ENCODE results near the gene POU3F1.

Gene POU3F1

DNA sequence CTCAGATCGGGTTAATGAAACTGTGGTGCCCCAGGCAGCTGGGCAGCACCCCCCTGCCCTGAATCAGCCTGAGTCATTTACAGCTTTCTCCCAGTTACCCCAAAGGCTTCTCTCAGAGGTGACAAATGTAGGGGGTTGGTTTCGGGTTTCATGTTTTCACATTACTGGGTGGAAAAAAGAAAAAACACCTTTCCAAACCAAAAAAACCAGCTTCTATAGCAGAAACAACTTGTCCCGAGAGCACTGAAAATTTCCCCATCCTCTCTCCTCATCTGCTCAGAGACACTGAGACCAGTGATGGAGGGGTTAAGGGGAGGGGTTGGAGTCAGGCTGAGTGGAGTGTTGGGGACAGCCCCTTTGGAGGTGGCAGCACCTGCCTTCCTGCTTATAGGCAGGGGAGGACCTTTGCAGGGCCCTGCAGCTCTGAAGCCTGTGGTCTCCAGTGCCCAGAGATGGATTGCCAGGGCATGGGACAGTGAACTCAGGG is 18.4 kb downstream of the POU3F1 start:
- peak; percentile 91 for DNase-seq (ENCODE audit: low spot score)

DNA sequence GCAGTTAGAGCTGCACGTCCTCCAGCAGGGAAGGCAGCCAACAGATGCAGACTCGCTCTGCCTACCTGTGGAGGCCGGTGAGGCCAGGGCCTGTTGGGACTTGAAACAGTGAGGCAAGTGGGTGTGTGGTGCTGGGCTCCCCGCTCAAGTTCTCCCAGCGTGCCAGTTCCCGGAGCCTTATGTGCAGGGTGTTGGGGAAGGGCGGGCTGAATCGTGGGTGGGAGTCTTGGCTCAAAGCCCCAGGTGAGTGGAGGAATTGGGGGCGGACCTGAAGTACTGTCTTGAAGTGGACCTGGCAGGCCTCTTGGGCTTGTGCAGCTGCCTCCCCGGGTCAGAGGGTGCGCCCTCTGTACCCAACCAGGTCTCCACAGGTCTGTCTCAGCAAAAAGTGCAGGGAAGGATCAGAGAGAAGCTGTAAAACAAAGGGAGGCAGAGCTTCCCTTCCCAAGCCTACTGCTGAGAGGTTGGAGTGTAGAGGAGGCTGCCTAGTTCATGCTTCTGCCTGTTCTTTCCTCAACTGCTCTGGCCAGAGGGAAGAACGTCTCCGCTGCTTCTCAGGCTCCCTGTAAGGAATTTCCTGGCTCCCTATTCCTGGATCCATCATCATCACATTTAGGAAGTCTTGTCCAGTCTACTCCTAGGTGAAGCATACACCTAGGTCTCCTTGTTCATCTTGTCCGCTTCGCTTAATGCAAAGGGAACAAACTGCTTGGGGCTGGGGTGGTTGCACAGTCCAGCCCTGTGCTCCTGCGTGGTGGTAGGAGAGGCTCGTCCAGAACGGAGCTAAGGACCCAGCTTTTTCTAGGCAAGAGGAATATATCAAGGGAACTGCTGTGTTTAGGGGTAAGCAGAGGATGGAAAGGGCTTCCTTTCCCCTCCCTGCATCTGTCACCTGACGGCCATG is 19.1 kb downstream of the POU3F1 start:
- no peak for DNase-seq (ENCODE audit: low spot score)

DNA sequence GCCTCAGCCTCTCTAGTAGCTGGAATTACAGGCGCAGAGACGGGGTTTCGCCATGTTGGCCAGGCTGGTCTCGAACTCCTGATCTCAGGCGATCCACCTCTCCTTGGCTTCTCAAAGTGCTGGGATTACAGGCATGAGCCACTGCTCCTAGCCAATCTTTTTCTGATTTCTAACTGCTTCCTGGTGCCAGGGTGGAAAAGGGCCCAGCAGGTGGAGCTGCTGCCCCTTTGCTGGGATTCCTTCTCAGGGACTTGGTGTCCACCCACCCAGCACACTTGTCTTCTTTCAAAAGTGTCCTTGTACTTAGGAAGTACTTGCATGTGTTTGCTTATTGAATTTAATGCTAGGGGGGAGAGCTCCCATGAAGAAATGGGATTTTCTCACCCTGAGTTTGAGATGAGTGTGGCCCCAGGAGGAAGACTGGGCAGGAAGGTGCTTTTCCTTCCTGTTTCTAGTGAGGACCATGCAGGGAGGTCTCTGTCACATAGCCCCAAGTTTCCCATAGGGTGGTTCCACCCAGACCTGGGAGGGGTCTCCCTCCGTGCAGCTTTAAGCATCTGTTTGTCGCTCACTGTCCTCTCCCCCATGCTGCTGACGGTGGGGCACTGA is 19.9 kb downstream of the POU3F1 start:
- peak; percentile 49 for DNase-seq (ENCODE audit: low spot score)

DNA sequence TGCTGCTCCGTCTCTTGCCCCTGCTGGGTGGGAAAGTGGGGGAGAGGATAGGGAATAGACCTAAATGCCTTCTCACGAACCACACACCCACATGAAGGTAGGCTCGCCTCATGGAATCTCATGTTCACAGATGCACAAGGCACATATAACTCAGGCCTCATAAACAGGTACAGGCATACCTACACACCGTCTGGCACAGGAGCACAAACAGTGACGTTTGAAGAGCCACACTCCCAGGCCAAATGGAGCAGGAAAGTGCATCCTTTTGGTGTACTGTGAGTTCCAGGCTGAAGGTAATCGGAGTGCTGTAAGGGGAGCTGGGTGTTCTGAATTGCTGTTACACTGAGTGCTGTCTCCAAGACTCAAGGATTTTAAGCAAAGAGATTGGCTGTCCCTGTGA is 20.9 kb downstream of the POU3F1 start:
- DNase-seq (ENCODE audit: low spot score): no peak

DNA sequence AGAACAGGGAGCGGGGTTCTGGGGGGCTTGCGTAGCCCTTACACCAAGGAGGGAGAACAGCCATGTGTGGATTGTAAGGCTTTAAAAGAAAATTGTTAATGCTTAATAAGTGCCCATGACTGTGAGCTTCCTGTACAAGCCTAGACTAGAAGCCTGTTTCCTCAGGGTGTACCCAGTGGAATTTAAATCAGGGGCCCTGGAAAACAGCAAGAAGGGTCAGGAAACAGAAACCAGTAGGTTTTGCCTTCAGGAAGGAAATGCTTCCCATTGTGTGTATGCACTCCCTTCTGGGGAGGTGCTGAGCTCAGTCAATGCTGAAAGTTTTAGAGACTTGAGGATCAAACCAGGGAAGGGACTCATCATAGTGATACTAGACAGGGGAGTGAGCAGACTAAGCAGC is 21.4 kb downstream of the POU3F1 start:
- no peak for DNase-seq (ENCODE audit: low spot score)

DNA sequence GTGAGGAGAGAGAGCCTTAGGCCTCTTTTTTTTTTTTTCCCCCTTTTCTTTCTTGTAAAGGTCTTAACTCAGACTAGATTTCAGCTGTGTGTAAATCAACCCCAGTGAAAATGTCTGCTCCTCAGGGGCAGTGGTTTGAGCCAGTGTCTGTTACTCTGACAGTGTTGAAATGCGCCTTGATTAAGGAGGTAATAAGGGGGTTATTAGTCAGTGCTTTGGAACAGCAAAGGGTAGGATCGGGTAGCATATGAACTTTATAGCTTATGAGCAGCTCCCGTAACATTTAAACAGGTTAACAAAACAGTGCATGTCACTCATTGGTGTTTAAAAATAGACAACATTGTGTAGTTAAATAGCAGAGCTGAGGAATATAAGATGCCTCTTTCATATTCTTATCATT is 23.8 kb downstream of the POU3F1 start:
- no peak for DNase-seq (ENCODE audit: low spot score)

DNA sequence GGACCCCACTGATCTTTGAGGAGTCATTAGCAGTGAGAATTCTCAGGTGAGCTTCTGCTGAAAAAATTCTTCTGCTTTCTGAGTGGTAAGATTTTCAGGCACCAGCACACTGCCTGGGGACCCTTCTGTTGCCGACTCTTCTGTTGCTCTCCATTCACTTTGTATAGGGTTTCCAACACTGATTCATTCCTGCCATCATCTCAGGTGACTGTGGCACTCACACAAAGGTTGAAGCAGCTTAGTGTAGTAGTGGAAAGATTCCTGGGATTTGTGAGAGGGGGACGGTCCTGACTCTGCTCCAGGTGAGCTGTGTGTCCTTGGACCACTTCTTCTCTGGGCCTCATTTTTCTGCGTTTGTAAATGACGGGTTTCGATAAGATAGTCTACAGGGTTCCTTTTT is 24.6 kb downstream of the POU3F1 start:
- DNase-seq (ENCODE audit: low spot score): no peak

DNA sequence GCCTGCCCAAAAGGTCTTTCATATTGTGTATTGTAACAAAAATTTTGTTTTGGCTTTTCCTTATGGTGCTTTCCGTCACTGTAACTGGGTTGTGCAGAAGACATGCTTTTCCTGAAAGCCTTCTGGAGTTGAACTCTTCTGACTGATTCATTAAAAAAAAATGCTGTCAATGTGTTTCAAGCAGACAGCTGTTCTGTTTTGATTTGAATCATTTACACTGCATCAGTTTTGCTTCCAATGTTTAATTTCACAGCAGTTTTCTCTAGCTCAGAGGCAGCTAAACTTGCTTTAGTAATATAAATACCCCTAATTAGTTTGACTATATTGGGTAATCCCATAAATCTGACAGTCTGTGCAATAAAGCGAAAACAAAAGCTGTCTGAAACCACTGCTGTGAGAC is 26.2 kb downstream of the POU3F1 start:
- no peak for DNase-seq (ENCODE audit: low spot score)

DNA sequence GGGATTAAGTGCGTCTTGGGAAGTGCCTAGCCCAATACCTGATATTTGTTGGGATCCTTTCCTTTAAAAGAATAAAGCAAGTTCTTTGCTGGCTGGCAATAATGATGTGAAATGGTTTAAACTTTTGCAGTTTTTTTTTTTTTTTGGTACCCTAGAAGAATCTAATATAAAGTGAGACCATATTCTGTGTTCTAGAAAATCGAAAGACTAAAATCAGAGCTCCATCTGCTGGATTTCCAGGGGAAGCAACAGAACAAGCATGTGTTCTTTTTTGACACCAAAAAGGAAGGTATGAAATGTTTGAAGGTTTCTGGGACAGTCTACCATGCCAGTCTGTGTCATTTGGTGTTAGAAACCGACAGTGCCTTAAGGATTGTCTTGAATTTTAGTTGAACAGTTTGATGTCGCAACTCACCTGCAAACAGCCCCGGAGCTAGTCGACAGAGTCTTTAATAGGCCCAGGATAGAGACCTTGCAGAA is 27.7 kb downstream of the POU3F1 start:
- no peak for DNase-seq (ENCODE audit: low spot score)

DNA sequence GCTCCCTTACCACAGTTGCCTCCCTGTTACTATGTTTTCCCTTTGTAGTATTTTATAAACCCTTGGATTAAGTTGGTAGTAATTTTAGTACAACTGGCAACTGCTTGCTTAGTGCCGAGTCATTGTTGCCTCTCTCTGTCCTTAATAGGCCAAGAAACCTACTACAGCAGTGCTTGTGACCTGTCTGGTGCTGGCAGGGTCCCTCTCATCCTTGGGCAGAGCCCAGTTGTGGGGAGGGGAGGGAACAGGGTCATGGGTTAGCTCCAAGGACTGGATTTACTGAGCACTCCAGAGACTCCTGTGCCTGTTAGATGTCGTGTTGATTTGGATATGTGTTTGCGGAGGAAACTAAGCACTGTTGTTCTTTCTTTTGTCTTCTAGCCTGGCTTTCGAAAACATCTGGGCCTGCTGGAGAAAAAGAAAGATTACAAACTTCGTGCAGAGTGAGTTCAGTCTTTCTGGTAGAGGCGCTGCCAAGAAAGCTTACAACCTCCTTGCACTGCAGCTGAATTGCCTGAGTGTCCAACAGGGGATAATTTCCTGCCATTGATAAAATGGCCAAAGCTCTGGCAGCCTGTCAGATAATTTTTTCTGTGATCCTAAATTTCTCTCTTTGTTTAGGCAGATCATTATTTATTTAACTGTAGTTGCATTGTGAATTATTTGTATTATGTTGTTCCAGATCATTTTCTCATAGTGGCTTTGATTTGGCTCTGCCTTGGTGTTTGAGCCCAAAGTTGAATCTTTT is 30.4 kb downstream of the POU3F1 start:
- no peak for DNase-seq (ENCODE audit: low spot score)

DNA sequence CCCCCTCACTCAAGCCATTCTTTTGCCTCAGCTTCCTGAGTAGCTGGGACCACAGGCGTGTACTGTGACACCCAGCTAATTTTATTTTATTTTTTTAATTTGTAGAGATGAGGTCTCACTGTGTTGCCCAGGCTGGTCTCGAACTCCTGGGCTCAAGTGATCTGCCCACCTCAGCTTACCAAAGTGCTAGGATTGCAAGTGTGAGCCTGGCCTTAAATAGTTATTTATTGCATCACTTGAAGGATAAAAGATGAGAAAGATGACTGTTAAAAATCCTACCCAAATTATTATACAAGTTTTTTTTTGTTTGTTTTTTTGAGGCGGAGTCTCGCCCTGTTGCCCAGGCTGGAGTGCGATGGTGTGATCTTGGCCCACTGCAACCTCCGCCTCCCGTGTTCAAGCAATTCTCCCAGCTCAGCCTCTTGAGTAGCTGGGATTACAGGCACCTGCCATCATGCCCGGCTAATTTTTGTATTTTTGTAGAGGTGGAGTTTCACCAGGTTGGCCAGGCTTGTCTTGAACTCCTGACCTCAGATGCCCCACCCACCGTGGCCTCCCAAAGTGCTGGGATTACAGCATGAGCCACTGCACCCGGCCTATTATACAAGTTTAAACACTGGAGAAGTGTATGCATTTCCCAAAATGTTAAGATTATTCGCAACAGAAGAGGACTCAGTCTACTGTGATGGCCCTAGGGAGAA is 31.7 kb downstream of the POU3F1 start:
- DNase-seq (ENCODE audit: low spot score): no peak

DNA sequence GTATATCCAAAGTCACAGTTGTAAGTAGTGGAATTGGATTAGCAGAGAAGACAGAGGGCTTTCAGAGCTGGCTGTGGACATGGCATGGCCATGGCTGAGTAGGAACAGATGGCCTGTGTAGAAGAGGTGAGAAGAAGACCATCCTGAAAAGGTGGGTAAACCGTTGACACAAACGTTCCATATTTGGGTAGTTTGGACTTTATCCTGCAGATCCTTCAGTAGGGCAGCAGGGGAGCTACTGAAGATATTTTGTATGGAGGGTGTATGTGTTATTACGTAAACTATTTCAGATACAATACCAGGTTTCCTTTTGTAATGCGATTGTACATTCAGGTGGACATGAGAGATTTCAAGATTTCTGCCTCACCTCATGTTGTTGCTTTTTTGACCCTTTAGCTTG is 32.4 kb downstream of the POU3F1 start:
- no peak for DNase-seq (ENCODE audit: low spot score)

DNA sequence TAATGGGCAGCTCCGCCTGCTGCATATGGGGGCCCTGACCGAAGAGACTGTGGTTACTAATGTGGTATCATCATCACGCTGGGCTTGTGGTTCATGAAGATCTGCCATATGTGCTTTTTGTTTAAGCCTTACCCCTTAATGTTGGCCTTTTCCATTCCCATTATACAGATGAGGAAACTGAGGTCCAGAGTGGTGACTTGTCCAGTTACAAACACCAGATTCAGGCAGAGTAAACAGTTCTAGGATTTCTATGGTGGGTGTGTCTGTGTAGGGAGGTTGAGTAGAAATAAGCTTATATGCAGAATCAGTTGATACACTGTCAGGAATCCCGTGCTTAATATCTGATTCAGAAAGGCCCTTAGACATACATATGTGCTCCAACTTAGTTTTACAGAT is 33.4 kb downstream of the POU3F1 start:
- DNase-seq (ENCODE audit: low spot score): no peak

DNA sequence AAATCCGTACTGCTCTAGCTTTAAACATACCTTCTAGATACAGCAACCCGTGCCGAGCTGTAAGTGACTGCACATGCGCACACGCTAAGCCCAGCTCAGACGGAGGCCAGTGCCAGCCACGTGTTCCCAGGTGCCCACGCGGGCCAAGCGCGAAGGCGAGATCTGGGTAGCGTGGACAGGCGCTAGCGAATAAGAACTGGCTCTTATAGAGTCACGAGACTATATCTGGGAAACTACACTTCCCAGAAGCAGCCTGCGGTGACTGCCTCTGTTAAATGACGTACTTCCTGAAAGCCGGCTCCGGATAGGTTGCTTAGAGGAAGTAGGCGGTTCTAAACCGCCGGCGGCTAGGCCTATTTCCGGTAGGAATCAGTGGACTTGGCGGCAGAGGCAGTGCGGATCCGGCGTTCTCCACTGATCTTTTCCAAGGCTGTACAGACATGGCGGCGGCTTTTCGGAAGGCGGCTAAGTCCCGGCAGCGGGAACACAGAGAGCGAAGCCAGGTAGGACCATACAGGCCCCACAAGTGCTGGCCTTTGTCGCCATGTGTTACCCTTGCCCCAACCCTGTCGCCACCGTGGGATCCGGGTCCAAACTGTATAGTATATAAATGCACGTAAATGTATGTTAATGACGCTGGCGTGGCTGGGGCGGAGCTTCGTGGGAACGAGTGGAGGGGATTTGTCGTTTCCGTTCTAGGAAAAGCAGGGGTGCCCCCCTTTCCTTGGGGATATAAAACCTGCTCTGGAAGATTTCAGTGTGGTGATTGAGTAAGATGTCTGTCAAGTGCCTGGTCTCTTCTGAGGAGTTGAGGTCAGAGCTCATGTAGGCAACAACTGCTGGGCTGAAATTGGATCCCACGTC is 34.0 kb downstream of the POU3F1 start, which contains the start of gene UTP11:
UTP11 (plus strand) TSS at position 372 of the 864 bp plus-strand sequence; CDS start at position 441, 69 bp downstream.
- peak; percentile 97 for DNase-seq (ENCODE audit: low spot score)

DNA sequence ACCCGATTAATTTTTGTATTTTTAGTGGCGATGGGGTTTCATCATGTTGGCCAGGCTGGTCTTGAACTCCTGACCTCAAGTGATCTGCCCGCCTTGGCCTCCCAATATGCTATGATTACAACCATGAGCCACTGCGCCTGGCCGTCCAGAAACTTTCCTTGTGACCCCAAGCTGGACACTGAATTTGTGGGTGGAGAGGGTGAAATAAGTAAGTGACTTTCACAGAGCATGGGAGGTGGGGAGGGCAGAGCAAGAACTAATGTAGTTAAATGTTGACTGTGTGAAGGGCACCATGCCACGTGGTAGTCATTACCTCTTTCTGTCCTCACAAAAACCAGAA is 36.8 kb downstream of the POU3F1 start:
- no peak for DNase-seq (ENCODE audit: low spot score)

DNA sequence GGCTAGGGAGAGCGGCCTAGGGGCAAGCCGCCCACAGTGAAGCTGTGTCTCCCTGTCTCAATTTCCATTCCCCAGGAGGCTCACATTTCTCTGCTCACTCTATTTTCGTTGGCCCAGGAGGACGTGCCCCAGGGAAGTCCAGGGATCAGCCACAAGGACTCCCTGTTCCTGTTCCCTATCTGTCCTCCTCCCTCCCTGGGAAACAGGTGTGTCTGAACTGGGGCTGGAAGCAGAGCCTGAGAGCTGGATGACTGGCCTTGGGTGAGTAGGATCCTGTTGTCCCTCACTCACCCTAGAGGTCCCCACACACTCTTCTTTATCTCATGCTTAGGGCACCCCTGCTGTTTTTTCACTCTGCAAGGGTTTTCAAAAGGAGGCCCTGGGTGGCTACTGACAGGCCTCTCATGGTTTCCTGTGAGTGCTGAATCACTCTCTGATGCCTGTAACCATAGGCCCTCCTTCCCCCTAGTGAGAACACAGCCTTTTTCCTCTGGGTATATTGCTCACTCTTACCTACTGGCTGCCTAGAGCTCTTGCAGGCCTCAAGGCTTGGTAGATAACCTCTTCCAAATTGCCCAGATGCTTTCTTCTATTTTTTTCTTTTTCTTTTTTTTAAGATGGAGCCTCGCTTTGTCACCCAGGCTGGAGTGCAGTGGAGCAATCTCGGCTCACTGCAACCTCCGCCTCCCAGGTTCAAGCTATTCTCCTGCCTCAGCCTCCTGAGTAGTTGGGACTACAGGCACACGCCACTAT is 37.3 kb downstream of the POU3F1 start:
- peak; percentile 72 for DNase-seq (ENCODE audit: low spot score)

DNA sequence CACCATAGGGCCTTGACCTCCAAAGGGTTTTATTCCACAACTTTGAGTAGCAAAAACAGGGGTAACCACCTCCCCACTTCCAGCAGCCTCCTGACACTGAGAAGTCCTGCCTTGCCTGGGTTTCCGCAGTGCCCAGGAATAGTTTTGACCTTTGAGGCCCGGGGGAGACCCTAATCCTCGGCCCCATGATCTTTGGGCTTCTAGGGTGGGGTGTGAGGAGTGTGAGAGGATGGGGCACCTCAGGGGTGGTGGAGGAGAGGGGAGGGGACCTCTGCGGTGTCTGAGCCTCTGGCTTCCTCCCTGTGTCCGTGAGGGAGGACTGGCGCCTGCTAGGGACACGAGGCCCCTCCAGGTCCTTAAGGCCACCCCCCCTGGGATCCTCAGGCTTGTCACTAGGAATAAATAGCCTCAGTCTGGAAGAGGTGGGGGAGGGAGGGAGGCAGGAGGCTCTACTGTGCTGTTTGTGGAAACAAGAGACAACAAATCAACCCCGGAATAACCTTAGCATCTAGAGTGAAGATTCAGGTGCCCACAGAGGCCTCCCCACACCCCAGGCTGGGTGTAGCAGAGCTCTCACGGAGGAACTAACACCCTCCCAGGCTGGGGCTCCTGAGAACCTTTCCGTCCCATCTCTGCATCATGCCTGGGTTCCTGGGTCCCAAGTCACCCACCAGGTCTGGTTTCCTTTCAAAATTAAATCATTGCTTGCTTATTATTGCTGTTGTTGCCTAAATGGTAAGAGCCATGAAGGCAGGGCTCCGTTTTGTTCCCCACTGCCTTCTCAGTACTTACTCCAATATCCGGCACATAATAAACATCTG is 40.4 kb downstream of the POU3F1 start:
- no peak for DNase-seq (ENCODE audit: low spot score)

DNA sequence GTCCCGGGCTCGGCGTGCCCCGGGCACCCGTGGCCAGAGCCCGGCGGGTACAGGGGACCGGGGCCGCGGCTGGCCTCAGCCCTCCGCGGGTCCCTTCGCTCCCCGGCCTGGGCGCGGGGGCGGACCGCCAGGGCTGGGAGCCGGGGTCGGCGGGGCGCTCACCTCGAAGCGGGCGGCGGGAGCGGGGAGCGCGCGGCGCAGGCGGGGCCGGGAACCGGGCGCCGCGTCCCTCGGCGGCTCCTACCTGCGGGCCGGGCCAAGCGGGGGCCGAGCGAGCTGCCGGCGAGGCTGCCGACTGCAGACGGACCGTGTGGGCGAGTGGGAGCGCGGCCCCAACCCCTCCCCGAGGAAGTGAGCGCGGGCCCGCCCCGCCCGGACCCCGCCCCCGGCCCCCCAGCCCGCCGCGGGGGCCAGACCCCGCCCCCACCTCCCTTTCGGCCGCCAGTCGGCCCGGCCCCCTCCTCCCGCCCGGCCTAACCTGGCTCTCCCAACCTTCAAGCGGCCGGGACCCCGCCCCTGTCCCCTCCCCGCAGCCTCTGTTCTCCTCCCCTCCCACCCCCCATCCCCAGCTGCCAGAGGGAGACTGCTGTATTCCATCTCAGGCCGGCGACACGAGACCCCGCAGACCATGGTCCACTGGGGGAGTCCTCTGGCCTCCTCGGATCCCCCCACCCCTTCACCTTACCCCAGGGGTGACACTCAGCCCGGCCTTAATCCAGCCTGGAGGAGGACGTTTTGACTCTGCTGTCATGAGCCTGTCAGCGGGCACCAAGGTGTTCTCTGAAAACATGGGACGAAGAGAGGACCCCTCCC is 41.2 kb downstream of the POU3F1 start, which contains the start of gene FHL3:
FHL3 (minus strand) TSS at position 320 of the 813 bp plus-strand sequence. CDS start 6,102 bp downstream, outside the sequence.
- peak; percentile 53 for DNase-seq (ENCODE audit: low spot score)

All from activated CD4-positive, alpha-beta T cell treated with anti-CD3 and anti-CD28 coated beads, Interleukin-2, Interleukin-4, amounts not matched to agents 100 ng/mL and 50 ng/mL, durations not matched to agents 16 hours and 8 hours (primary cell).